Natural killer cell (primary cell): Measurements from ENCODE around the gene RCN2. TPM values are rescaled to one million over a fixed set of nuclear protein-coding genes. Genes with fewer than 3 reads are reported as not detected.

Experiments used
- ATAC-seq, 3 donors: fragments of 150-1000 bp in 2 of 3; fragments of 200-7000 bp in 1 of 3; cut with Tn5 transposase; 1 replicate in 1 of 3; 2 replicates in 2 of 3; pipeline ENCODE4 v1.10.0; 2021; ENCODE audit warnings: mild to moderate bottlenecking in 2 of 3, moderate library complexity in 2 of 3
- DNase-seq, 2 donors: peaks; one replicate each; pipeline versions ENCODE4 v3.0.0 to v3.0.0-alpha.2; 2013 to 2021; ENCODE audit warnings: mixed read lengths in 1 of 2
- H3K27ac ChIP-seq: one replicate; pipeline ENCODE4 v1.5.1; 2013; ENCODE audit warnings: mild to moderate bottlenecking, low read length
- H3K27me3 ChIP-seq: one replicate; pipeline ENCODE4 v1.6.1; 2013; ENCODE audit warnings: low read length; ENCODE audit not compliant: control insufficient read depth, insufficient read depth
- H3K36me3 ChIP-seq: one replicate; pipeline ENCODE4 v1.6.1; 2013; ENCODE audit warnings: low read length; ENCODE audit not compliant: control insufficient read depth, insufficient read depth
- H3K4me1 ChIP-seq: one replicate; pipeline ENCODE4 v1.6.1; 2013; ENCODE audit warnings: low read length; ENCODE audit not compliant: control insufficient read depth, insufficient read depth
- H3K4me3 ChIP-seq: one replicate; pipeline ENCODE4 v1.5.1; 2013; ENCODE audit warnings: low read length
- H3K9me3 ChIP-seq: one replicate; pipeline ENCODE4 v1.6.1; 2013; ENCODE audit warnings: low read length; ENCODE audit not compliant: control insufficient read depth, insufficient read depth
- H3K27ac Mint-ChIP-seq, 2 donors: one replicate each; pipeline ENCODE4 v1.8.0; 2022; ENCODE audit warnings: mild to moderate bottlenecking in 2 of 2, mixed read lengths in 2 of 2, moderate library complexity in 1 of 2
- H3K27me3 Mint-ChIP-seq, 2 donors: one replicate each; pipeline ENCODE4 v1.8.0; 2022; ENCODE audit warnings: low read depth in 2 of 2, mixed read lengths in 2 of 2
- H3K36me3 Mint-ChIP-seq: one replicate; pipeline ENCODE4 v1.8.0; 2022; ENCODE audit warnings: mixed read lengths
- H3K4me1 Mint-ChIP-seq, 2 donors: one replicate each; pipeline ENCODE4 v1.8.0; 2022; ENCODE audit warnings: mixed read lengths in 2 of 2
- H3K4me3 Mint-ChIP-seq: one replicate; pipeline ENCODE4 v1.8.0; 2022; ENCODE audit warnings: mild to moderate bottlenecking, moderate library complexity, mixed read lengths
- H3K9me3 Mint-ChIP-seq, 2 donors: one replicate each; pipeline ENCODE4 v1.8.0; 2022; ENCODE audit warnings: mixed read lengths in 2 of 2
- CTCF ChIP-seq: fragments of 200-600 bp; IDR thresholded peaks from one replicate; pipeline ENCODE4 v1.8.0; 2022; ENCODE audit warnings: antibody characterized with exemption
- WGBS: methylation state at CpG from one replicate; pipeline ENCODE4 v1.1.7; 2013; ENCODE audit warnings: missing lambda C conversion rate; ENCODE audit not compliant: insufficient coverage; 5-methylcytosine and 5-hydroxymethylcytosine counted together
- intact Hi-C: fragments of 100-400 bp; cut with micrococcal nuclease; formaldehyde crosslinking; loops from one replicate; pipeline ENCODE4 v1.14.2; 2022
- total RNA-seq, 4 donors: library from RNA; stranded (reverse); fragments of 120-200 nt in 1 of 4; gene quantifications; one replicate each; pipeline versions ENCODE4 v1.2.3 to v1.2.4, GENCODE V29; 2013 to 2022

The RCN2 gene
- total RNA-seq, 3 donors from 2014 or later (not counting 1 experiment from before 2014, with no cell fraction given): 24.1 to 30.0 (median 25.0) TPM

GRCh38 chr15:76987896-76988860 is 56.6 kb downstream of the RCN2 start:
- DNase-seq (peak in 1 of 2 donors; percentile 36), ATAC-seq (peak in 1 of 3 donors; percentile 27)
- intact Hi-C loops: loop anchor here (5.0 kb wide), 1 partner anchor 34 kb away; no protein-coding TSS in a partner anchor
- no peaks in the 10 kb centered on the region for H3K36me3 Mint-ChIP-seq
- H3K4me3 Mint-ChIP-seq: no peak overlapping the region
- no peak for TF ChIP-seq CTCF
- H3K27ac ChIP-seq: no peak overlapping the region
- peaks cover 5 to 14% of the 10 kb centered on the region in 2 donors for H3K4me1 Mint-ChIP-seq
- peaks cover 38% of the 10 kb centered on the region for H3K4me1 ChIP-seq
- H3K27ac Mint-ChIP-seq: no peak overlapping the region
- H3K9me3 Mint-ChIP-seq: no peaks in the 10 kb centered on the region
- no peaks in the 10 kb centered on the region for H3K27me3 Mint-ChIP-seq
- no peaks in the 10 kb centered on the region for H3K36me3 ChIP-seq
- no peak overlapping the region for H3K4me3 ChIP-seq
- no peaks in the 10 kb centered on the region for H3K27me3 ChIP-seq
- H3K9me3 ChIP-seq: no peaks in the 10 kb centered on the region
- WGBS: 71% methylated on average over 11 of the region's 11 CpGs

- no peak for ATAC-seq
- WGBS: 89% methylated on average over 12 of the region's 12 CpGs
- no peak overlapping the region for H3K4me3 Mint-ChIP-seq
- Histone ChIP-seq H3K4me1 (peaks cover 47% of the 10 kb centered on the region), H3K9me3 (no peaks in the 10 kb centered on the region), H3K36me3 (no peaks in the 10 kb centered on the region), H3K27me3 (no peaks in the 10 kb centered on the region), H3K4me3 (no peak overlapping the region), H3K27ac (no peak overlapping the region)
- no peak for DNase-seq
- H3K9me3 Mint-ChIP-seq: no peaks in the 10 kb centered on the region
- TF ChIP-seq CTCF: no peak
- H3K4me1 Mint-ChIP-seq: peaks cover 9 to 24% of the 10 kb centered on the region in 2 donors
- no peaks in the 10 kb centered on the region for H3K36me3 Mint-ChIP-seq
- H3K27me3 Mint-ChIP-seq: no peaks in the 10 kb centered on the region
- no peak overlapping the region for H3K27ac Mint-ChIP-seq
- intact Hi-C loops: loop anchor here (5.0 kb wide), 1 partner anchor 33 kb away; no protein-coding TSS in a partner anchor
Measured at GRCh38 chr15:76988867-76989780, 57.6 kb downstream of the RCN2 start.

GRCh38 chr15:76991048-76991447 is 59.5 kb downstream of the RCN2 start:
- intact Hi-C loops: no loop called here
- Histone ChIP-seq H3K4me3 (no peak overlapping the region), H3K27ac (no peak overlapping the region), H3K4me1 (peaks cover 62% of the 10 kb centered on the region), H3K9me3 (no peaks in the 10 kb centered on the region), H3K36me3 (no peaks in the 10 kb centered on the region), H3K27me3 (no peaks in the 10 kb centered on the region)
- 98% methylated on average over 6 of the region's 7 CpGs for WGBS
- no peak for TF ChIP-seq CTCF
- H3K27me3 Mint-ChIP-seq: no peaks in the 10 kb centered on the region
- DNase-seq: no peak
- H3K27ac Mint-ChIP-seq: no peak overlapping the region
- ATAC-seq: no peak
- no peaks in the 10 kb centered on the region for H3K9me3 Mint-ChIP-seq
- peaks cover 26 to 41% of the 10 kb centered on the region in 2 donors for H3K4me1 Mint-ChIP-seq
- H3K4me3 Mint-ChIP-seq: no peak overlapping the region
- H3K36me3 Mint-ChIP-seq: no peaks in the 10 kb centered on the region
